Measurements from ENCODE around the gene TM4SF1. TPM values are rescaled to one million over a fixed set of nuclear protein-coding genes. Genes with fewer than 3 reads are reported as not detected.

The TM4SF1 gene
- total RNA-seq, 1 donor from 2014 or later: 1,242 TPM

GRCh38 chr3:149375501-149376196 is 1.8 kb downstream of the TM4SF1 start:
- peak in 1 of 2 donors; percentile 71 for DNase-seq (ENCODE audit: low read depth in 2 of 2)

- no peak for DNase-seq (ENCODE audit: low read depth in 2 of 2)
These were observed 2.5 kb downstream of the TM4SF1 start for GRCh38 chr3:149374793-149375500.

- peak in 1 of 2 donors; percentile 29 for DNase-seq (ENCODE audit: low read depth in 2 of 2)
These were observed 3.1 kb downstream of the TM4SF1 start for GRCh38 chr3:149374391-149374790.

DNA sequence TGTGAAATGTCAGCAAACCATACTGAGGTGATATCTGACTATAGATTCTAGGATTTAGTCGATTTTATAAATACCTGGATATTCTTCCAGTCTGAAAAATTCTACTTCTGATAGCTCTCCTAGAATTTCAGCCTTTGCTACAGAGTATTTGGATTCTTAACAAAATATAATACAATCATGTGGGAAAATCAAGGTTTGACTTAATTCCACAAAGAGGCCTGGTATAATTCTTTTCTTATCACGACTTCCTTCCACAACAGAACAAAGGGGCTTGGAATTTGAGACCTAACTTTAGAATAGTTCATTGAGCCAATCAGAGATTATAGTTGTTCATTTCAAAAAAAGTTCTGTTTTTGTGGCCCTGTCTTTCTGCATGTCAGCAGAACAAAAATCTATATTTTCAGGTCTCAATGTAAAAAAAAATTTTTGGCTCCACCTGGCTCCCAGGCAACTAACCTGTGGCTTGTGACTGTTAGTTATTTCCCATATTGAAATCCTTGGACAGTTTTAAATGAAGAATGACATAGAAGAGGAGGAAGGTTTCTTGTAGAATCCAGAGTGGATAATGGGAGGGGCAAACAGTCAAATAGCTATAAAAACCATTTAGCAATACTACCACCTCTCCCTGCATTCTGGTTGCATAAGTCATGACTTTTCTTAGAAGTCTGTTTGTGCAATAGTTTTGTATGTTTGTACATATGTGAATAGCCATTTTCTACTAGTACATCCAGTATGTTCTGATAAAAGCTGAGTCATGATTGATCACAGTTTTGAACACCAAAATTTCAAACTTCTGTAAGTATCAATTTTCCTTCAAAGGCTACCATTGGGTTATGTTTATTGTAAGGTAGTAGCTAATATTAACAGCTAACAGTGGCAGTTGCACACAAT is 4.0 kb downstream of the TM4SF1 start:
- peak in 1 of 2 donors; percentile 37 for DNase-seq (ENCODE audit: low read depth in 2 of 2)

DNA sequence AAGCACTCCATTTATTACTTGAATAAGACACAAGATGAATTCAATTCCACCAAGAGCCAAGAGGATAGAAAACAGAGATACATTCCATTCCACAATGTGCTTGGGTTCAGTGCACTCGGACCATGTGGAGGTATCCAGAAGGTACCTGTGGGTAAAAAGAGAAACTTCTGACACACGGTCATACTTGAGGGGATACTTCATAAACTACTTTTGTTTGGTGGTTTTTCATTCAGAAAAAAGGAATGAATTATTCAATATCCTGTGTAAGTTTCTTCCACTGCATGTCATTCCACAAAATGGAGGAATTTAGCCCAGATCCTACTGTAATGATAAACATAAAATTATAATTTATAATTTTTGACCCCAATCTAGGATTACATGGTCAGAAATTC is 5.7 kb downstream of the TM4SF1 start:
- DNase-seq (ENCODE audit: low read depth in 2 of 2): no peak

- DNase-seq (ENCODE audit: low read depth in 2 of 2): peak; percentile 79 to 93
These were observed 6.3 kb downstream of the TM4SF1 start for GRCh38 chr3:149371001-149371722.

GRCh38 chr3:149369991-149370866 is 7.2 kb downstream of the TM4SF1 start:
- DNase-seq (ENCODE audit: low read depth in 2 of 2): peak in 1 of 2 donors; percentile 34

- peak in 1 of 2 donors; percentile 27 for DNase-seq (ENCODE audit: low read depth in 2 of 2)
These were observed 8.6 kb downstream of the TM4SF1 start for GRCh38 chr3:149368674-149369497.

DNA sequence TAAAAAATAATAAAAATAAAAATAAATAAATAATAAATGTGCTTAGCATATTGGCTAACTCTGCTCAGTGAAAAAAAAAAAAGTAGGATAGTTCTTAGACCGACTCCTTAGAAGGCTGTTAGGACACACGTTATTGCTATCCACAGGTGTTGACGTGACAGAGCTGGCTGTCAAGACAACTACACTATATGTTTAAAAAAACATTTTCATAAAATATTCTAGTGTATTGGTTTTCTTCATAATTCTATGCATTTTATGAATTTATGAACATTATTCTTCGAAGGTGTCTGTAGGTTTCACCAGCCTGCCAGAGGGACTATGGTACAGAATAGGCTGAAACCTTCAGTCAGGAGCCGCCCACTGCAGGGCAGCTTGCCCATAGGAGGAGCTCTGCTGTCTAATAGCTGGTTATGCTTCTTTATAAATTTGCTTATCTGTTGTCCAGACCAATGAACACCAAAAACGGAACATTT is 9.2 kb downstream of the TM4SF1 start:
- DNase-seq (ENCODE audit: low read depth in 2 of 2): peak in 1 of 2 donors; percentile 63

GRCh38 chr3:149366941-149367840 is 10.3 kb downstream of the TM4SF1 start:
- DNase-seq (ENCODE audit: low read depth in 2 of 2): peak; percentile 61 to 96

DNA sequence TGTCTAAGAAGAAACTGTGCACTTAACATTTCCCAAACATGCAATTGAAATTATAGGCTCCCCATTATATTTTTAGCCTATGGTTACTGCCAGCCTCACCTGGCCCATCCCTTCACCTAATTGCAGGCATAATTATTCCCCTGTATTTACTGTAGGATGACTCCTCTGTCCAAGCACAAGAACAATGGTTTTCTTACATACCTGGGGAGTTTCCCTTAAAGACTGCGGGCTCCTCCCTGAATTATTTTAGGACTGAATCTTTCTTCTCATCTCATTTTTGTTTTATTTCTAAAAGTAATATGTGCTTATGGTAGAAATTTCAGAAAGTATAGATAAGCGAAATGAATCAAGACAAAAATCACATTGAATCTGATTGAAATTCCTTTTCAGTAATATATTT is 11.4 kb downstream of the TM4SF1 start:
- DNase-seq (ENCODE audit: low read depth in 2 of 2): no peak

DNA sequence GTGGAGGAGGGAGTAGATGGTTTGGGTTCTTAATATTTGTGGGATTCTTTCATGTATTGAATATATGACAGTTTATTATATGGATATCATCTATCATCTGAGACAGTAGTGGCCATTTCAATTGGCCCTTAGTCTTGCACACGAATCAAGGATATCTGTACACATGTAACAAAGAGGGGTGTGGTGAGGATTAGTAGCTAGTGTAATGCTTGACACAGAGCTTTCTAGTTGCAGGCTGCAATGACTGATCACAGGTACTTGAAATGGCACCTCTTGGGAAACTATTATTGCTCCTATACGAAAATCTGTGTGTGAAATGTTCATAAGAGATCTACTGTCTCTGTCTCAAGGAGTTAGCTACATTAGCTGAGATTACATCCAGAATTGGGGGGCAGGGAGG is 12.8 kb downstream of the TM4SF1 start:
- no peak for DNase-seq (ENCODE audit: low read depth in 2 of 2)

- DNase-seq (ENCODE audit: low read depth in 2 of 2): peak in 1 of 2 donors; percentile 56
These were observed 14.4 kb downstream of the TM4SF1 start for GRCh38 chr3:149363053-149363452.

GRCh38 chr3:149362366-149362765 is 15.1 kb downstream of the TM4SF1 start:
- DNase-seq (ENCODE audit: low read depth in 2 of 2): no peak

DNA sequence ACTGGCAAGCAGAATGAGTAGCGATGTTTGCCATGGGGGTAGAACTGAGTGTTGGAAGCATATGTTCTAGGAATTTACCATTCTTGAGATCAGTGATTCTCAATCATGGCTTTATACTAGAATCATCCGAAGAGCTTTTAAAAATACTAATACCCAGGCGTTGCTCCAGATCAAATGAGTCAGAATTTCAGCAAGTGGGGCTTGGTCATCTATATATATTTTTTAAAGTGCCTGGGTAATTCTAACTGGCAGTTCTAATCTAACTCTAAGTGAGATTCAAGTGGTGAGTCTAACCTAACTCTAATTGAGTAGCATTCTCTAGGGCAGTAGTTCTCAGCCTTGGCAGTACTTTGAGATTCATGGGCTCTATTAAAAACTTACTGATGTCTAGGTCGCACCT is 20.8 kb downstream of the TM4SF1 start:
- DNase-seq (ENCODE audit: low read depth in 2 of 2): no peak

- no peak for DNase-seq (ENCODE audit: low read depth in 2 of 2)
These were observed 21.3 kb downstream of the TM4SF1 start for GRCh38 chr3:149356044-149356592.

- DNase-seq (ENCODE audit: low read depth in 2 of 2): peak; percentile 87 to 92
These were observed 23.8 kb downstream of the TM4SF1 start for GRCh38 chr3:149353581-149354184.
